Measurements from ENCODE around the gene EEPD1.

- TF ChIP-seq EZH2 (IDR thresholded peaks at IDR 0.05) = no peak
- no peak for TF ChIP-seq CTCF (IDR thresholded peaks at IDR 0.05)
Observed at GRCh38 chr7:36199329-36199728, 46.3 kb downstream of the EEPD1 start.

Data from neural progenitor cell (in vitro differentiated cells).